ENCODE results near the gene KICS2.

- TF ChIP-seq MAX (IDR thresholded peaks at IDR 0.05; ENCODE audit: insufficient read depth, insufficient read length) (no peak), POLR2A (IDR thresholded peaks at IDR 0.05; ENCODE audit: low read depth, low read length) (no peak)
Measured at GRCh38 chr12:64240781-64241180, 18.7 kb upstream of the KICS2 start.

Data from endothelial cell of umbilical vein (primary cell).